A549 (cell line): ENCODE results near the gene FSTL5. TPM values are rescaled to one million over a fixed set of nuclear protein-coding genes. Genes with fewer than 3 reads are reported as not detected.

Experiments
- ATAC-seq, 2 experiments: fragments of 200-7000 bp in 1 of 2; fragments of >200 bp in 1 of 2; cut with Nextera tagmentation in 1 of 2; cut with Tn5 transposase in 1 of 2; 3 replicates each; pipeline versions ENCODE4 v1.8.0 to v1.9.1; 2018 to 2020; ENCODE audit warnings: mild to moderate bottlenecking in 1 of 2, moderate library complexity in 1 of 2
- CTCF ChIA-PET: fragments of 300-600 bp; sonication (Branson Sonifier 250); formaldehyde crosslinking; extraction: SDS; loops from one replicate; lab custom pipeline; 2021; ENCODE audit warnings: antibody characterized with exemption, inconsistent platforms; lab: Yijun Ruan, JAX
- POLR2A ChIA-PET: fragments of 350-600 bp; formaldehyde crosslinking; extraction: SDS; loops from one replicate; lab custom pipeline; 2021; ENCODE audit warnings: antibody characterized with exemption, inconsistent platforms; lab: Yijun Ruan, JAX
- DNase-seq, 2 experiments: peaks; one replicate each; pipeline versions ENCODE4 v3.0.0 to v3.0.0-alpha.2; 2011 to 2016; ENCODE audit warnings: low read depth in 1 of 2, low spot score in 1 of 2
- FAIRE-seq: peaks from 2 replicates; lab custom pipeline; 2011; peaks lifted over from hg19 to GRCh38; lab: Jason Lieb, UNC
- H3K27ac ChIP-seq, 2 experiments: fragments of >200 bp; sonication (Bioruptor Twin); formaldehyde crosslinking; 3 replicates each; pipeline ENCODE4 v1.5.1; 2016 to 2017
- H3K4me1 ChIP-seq: fragments of >200 bp; sonication (Bioruptor Twin); formaldehyde crosslinking; 3 replicates; pipeline ENCODE4 v1.6.1; 2016
- H3K4me2 ChIP-seq: fragments of >200 bp; sonication (Bioruptor Twin); formaldehyde crosslinking; 3 replicates; pipeline ENCODE4 v1.6.1; 2016
- H3K4me3 ChIP-seq: fragments of >200 bp; sonication (Bioruptor Twin); formaldehyde crosslinking; 3 replicates; pipeline ENCODE4 v1.5.1; 2016
- H3K9me3 ChIP-seq: fragments of >200 bp; sonication (Bioruptor Twin); formaldehyde crosslinking; 3 replicates; pipeline ENCODE4 v1.6.1; 2016
- CBX8 ChIP-seq: fragments of 200-600 bp; sonication (generic); IDR thresholded peaks from 2 replicates; pipeline ENCODE4 v1.6.1; 2016
- CEBPB ChIP-seq, 2 experiments: fragments of >200 bp in 1 of 2; sonication (Bioruptor Twin) in 1 of 2; formaldehyde crosslinking in 1 of 2; IDR thresholded peaks; 2 replicates each; pipeline ENCODE4 v1.6.1; 2012 to 2016
- E2F6 ChIP-seq: IDR thresholded peaks from 2 replicates; pipeline ENCODE4 v1.6.1; 2012; ENCODE audit warnings: low read depth, borderline replicate concordance
- EHMT2 ChIP-seq: fragments of 200-600 bp; sonication (generic); IDR thresholded peaks from 2 replicates; pipeline ENCODE4 v1.6.1; 2016; ENCODE audit warnings: antibody characterized with exemption, low read depth, mild to moderate bottlenecking, moderate library complexity
- ELK1 ChIP-seq: fragments of 150-350 bp; IDR thresholded peaks from 2 replicates; pipeline ENCODE4 v1.6.1; 2014; ENCODE audit warnings: low read depth, mild to moderate bottlenecking, low read length
- ESRRA ChIP-seq: fragments of 150-350 bp; IDR thresholded peaks from 2 replicates; pipeline ENCODE4 v1.6.1; 2014; ENCODE audit warnings: mild to moderate bottlenecking, low read length, borderline replicate concordance
- FOSB ChIP-seq: fragments of 250-450 bp; sonication (Bioruptor Pico); IDR thresholded peaks from 2 replicates; pipeline ENCODE4 v1.5.0; 2020; ENCODE audit warnings: mild to moderate bottlenecking, moderate library complexity
- FOXS1 ChIP-seq: fragments of 250-450 bp; sonication (Bioruptor Pico); IDR thresholded peaks from 2 replicates; pipeline ENCODE4 v1.5.0; 2020; ENCODE audit warnings: mild to moderate bottlenecking, moderate library complexity
- JUNB ChIP-seq: fragments of >200 bp; sonication (Bioruptor Twin); formaldehyde crosslinking; IDR thresholded peaks from 2 replicates; pipeline ENCODE4 v1.6.1; 2016
- MAFK ChIP-seq: fragments of 450-650 bp; IDR thresholded peaks from 2 replicates; pipeline ENCODE4 v1.6.1; 2014; ENCODE audit not compliant: partially characterized antibody
- MAZ ChIP-seq: fragments of 150-350 bp; IDR thresholded peaks from 2 replicates; pipeline ENCODE4 v1.6.1; 2014; ENCODE audit warnings: antibody characterized with exemption, low read depth, low read length, borderline replicate concordance
- NFE2L2 ChIP-seq: fragments of 150-350 bp; conservative IDR thresholded peaks from 2 replicates; pipeline ENCODE4 v1.6.1; 2014; ENCODE audit warnings: low read length
- NR3C1 ChIP-seq: fragments of >200 bp; sonication (Bioruptor Twin); formaldehyde crosslinking; IDR thresholded peaks from 3 replicates; pipeline ENCODE4 v1.6.1; 2017
- PHF8 ChIP-seq: fragments of 200-600 bp; sonication (generic); IDR thresholded peaks from 2 replicates; pipeline ENCODE4 v1.6.1; 2016; ENCODE audit warnings: low read depth, mild to moderate bottlenecking, antibody characterized with exemption, moderate library complexity, borderline replicate concordance
- RAD21 ChIP-seq, 2 experiments: fragments of >200 bp in 1 of 2; sonication (Bioruptor Twin) in 1 of 2; formaldehyde crosslinking in 1 of 2; IDR thresholded peaks in 1 of 2; conservative IDR thresholded peaks in 1 of 2; 2 replicates in 1 of 2; 3 replicates in 1 of 2; pipeline ENCODE4 v1.6.1; 2012 to 2018; ENCODE audit warnings: inconsistent platforms in 1 of 2
- RARB ChIP-seq: fragments of 250-450 bp; sonication (Bioruptor Pico); IDR thresholded peaks from 2 replicates; pipeline ENCODE4 v1.8.0; 2021; ENCODE audit warnings: mild to moderate bottlenecking, moderate library complexity
- RCOR1 ChIP-seq: fragments of 150-350 bp; IDR thresholded peaks from 2 replicates; pipeline ENCODE4 v1.6.1; 2014; ENCODE audit warnings: antibody characterized with exemption, low read length, low read depth
- RFX5 ChIP-seq: fragments of 450-650 bp; IDR thresholded peaks from 2 replicates; pipeline ENCODE4 v1.7.1; 2014; ENCODE audit warnings: antibody characterized with exemption, mild to moderate bottlenecking, moderate library complexity
- RNF2 ChIP-seq: fragments of 200-600 bp; sonication (generic); IDR thresholded peaks from 2 replicates; pipeline ENCODE4 v1.6.1; 2016; ENCODE audit warnings: low read depth, mild to moderate bottlenecking, antibody characterized with exemption, moderate library complexity, borderline replicate concordance
- USF2 ChIP-seq: fragments of 450-650 bp; IDR thresholded peaks from 2 replicates; pipeline ENCODE4 v1.6.1; 2014; ENCODE audit warnings: antibody characterized with exemption
- ZNF302 ChIP-seq: fragments of 250-450 bp; sonication (Bioruptor Pico); IDR thresholded peaks from 2 replicates; pipeline ENCODE4 v1.9.0; 2021; ENCODE audit warnings: inconsistent platforms, mild to moderate bottlenecking, moderate library complexity
- WGBS: methylation state at CpG from one replicate; pipeline ENCODE4 v1.1.6; 2017; ENCODE audit errors: missing lambda C conversion rate; 5-methylcytosine and 5-hydroxymethylcytosine counted together
- polyA plus RNA-seq, 4 experiments: library from polyadenylated mRNA; depleted of rRNA in 3 of 4; stranded (reverse); fragments of >200 nt; fragmentation: RNase III in 1 of 4; extraction: RNeasy Plus Mini Kit Qiagen cat#74134 plus additional on column Dnase treatment in 1 of 4; gene quantifications; 2 replicates in 3 of 4; 3 replicates in 1 of 4; pipeline ENCODE4 v1.2.3, GENCODE V29; 2011 to 2017
- TF ChIP-seq, protein P1 (sequence below): fragments of >200 bp; sonication (Bioruptor Twin); formaldehyde crosslinking; IDR thresholded peaks from 3 replicates; pipeline ENCODE4 v1.6.1; 2016
- TF ChIP-seq, protein P2 (sequence below): fragments of 250-450 bp; sonication (Bioruptor Pico); IDR thresholded peaks from 2 replicates; pipeline ENCODE4 v1.5.0; 2020; ENCODE audit warnings: low read depth, mild to moderate bottlenecking, moderate library complexity

Gene FSTL5
- polyA plus RNA-seq, 2 of the 4 experiments (the other 2 are of a cell fraction): 0.06 to 0.10 TPM

DNA sequence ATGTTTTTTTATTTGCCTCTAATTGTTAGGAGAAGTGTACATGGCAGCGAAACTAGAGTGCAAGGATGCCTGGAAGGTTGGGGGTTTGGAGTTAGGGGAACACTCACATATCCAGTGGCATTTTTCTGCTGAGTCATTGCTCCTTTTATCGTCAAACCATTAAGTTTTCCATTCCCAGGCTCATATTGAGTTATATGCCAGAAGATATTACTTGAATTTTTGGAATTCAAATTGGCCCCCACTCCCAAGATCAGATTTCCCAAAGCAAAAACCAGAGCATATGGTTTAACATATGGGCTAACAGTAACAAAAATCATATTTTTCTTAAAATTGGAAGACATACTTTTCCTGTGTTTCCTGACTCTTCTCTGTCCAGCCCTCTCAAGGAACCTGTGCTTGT lies 152.7 kb downstream of the FSTL5 start:
- Histone ChIP-seq H3K9me3 (no peaks in the 10 kb centered on the region), H3K27ac (peak overlapping the region in 1 of 2 experiments; percentile 57; a peak in 3 of 6 replicates), H3K4me1 (peaks cover 8% of the 10 kb centered on the region; the same call in 2 of the 3 replicates), H3K4me3 (no peak overlapping the region), H3K4me2 (no peak overlapping the region)
- ChIA-PET CTCF (no interaction called here), POLR2A (no interaction called here)
- TF ChIP-seq ELK1 (no peak), RCOR1 (no peak), FOXS1 (CRISPR knock-in tag) (no peak), NR3C1 (no peak), FOSB (no peak), NFE2L2 (peak; percentile 91), RNF2 (no peak), MAFK (peak; percentile 82), RAD21 (conservative IDR thresholded peaks at IDR 0.05 in 1 of 2, IDR thresholded peaks at IDR 0.05 in 1 of 2) (no peak), EHMT2 (no peak), E2F6 (no peak), PHF8 (no peak), RFX5 (no peak)
- FAIRE-seq (no peak), DNase-seq (no peak), ATAC-seq (no peak)
- WGBS: 68% methylated on average over 2 of the region's 2 CpGs

GRCh38 chr4:162010362-162010761 lies 153.4 kb downstream of the FSTL5 start:
- no peaks in the 10 kb centered on the region for H3K9me3 ChIP-seq
- TF ChIP-seq CEBPB (IDR thresholded peaks at IDR 0.05) (peak; percentile 32 to 46; a peak in 2 of 4 replicates), FOXS1 (CRISPR knock-in tag) (no peak)
- DNase-seq (no peak), FAIRE-seq (no peak), ATAC-seq (no peak)
- H3K4me1 ChIP-seq: peaks cover 8% of the 10 kb centered on the region; the same call in 2 of the 3 replicates
- ChIA-PET POLR2A (no interaction called here), CTCF (no interaction called here)
- no peak overlapping the region for H3K27ac ChIP-seq
- H3K4me2 ChIP-seq: peak overlapping the region; percentile 23; the same call in 2 of the 3 replicates
- H3K4me3 ChIP-seq: no peak overlapping the region
- 82% methylated on average over 2 of the region's 2 CpGs for WGBS

DNA sequence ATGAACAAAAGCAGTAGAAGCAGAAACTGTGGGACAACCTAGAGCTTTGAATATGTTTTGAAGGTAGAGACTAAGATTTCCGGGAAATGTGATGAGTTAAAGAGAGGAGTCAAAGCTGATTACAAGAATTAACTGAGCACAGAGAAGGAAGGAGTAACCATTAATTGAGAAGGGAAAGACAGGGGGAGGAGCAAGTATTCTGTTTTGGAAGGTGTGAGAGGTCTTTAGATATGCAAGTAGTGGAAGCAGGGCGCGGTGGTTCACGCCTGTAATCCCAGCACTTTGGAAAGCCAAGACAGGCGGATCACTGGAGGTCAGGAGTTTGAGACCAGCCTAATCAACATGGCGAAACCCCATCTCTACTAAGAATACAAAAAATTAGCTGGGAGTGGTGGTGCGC lies 171.5 kb downstream of the FSTL5 start:
- no peak for DNase-seq
- CTCF ChIA-PET: no interaction called here
- H3K27ac ChIP-seq: no peak overlapping the region
- H3K4me1 ChIP-seq: no peaks in the 10 kb centered on the region
- no peak overlapping the region for H3K4me3 ChIP-seq
- ATAC-seq: no peak
- POLR2A ChIA-PET: no interaction called here
- FAIRE-seq: no peak
- no peaks in the 10 kb centered on the region for H3K9me3 ChIP-seq
- TF ChIP-seq JUNB (no peak), RNF2 (no peak), CEBPB (IDR thresholded peaks at IDR 0.05) (no peak), ELK1 (no peak), USF2 (no peak), MAZ (no peak), RARB (CRISPR knock-in tag) (no peak), CBX8 (no peak), RAD21 (conservative IDR thresholded peaks at IDR 0.05 in 1 of 2, IDR thresholded peaks at IDR 0.05 in 1 of 2) (no peak), ESRRA (no peak), ZNF302 (CRISPR knock-in tag) (no peak), FOSB (no peak), RFX5 (no peak), MAFK (no peak)
- TF ChIP-seq, protein P1, sequence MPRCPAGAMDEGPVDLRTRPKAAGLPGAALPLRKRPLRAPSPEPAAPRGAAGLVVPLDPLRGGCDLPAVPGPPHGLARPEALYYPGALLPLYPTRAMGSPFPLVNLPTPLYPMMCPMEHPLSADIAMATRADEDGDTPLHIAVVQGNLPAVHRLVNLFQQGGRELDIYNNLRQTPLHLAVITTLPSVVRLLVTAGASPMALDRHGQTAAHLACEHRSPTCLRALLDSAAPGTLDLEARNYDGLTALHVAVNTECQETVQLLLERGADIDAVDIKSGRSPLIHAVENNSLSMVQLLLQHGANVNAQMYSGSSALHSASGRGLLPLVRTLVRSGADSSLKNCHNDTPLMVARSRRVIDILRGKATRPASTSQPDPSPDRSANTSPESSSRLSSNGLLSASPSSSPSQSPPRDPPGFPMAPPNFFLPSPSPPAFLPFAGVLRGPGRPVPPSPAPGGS: no peak
- TF ChIP-seq, protein P2, sequence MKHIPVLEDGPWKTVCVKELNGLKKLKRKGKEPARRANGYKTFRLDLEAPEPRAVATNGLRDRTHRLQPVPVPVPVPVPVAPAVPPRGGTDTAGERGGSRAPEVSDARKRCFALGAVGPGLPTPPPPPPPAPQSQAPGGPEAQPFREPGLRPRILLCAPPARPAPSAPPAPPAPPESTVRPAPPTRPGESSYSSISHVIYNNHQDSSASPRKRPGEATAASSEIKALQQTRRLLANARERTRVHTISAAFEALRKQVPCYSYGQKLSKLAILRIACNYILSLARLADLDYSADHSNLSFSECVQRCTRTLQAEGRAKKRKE (CRISPR knock-in tag): no peak
- 74% methylated on average over 7 of the region's 7 CpGs for WGBS
- H3K4me2 ChIP-seq: no peak overlapping the region
